GM19328 (cell line): ENCODE data around the gene FAM187B.

Experiments
- ATAC-seq: cut with Tn5 transposase; IDR thresholded peaks from one replicate; pipeline ENCODE4 v1.9.1; 2021; ENCODE audit warnings: mild to moderate bottlenecking, moderate library complexity; ENCODE audit not compliant: unreplicated experiment

FAM187B gene

GRCh38 chr19:35228177-35228930, at the start of gene FAM187B:
TSS of gene FAM187B (minus strand) at chr19:35228739. CDS start at chr19:35228680, 59 bp downstream.
- no peak for ATAC-seq

- ATAC-seq = no peak
These were observed 48.3 kb upstream of the FAM187B start for GRCh38 chr19:35276706-35277281.

- ATAC-seq = no peak
These were observed 45.8 kb upstream of the FAM187B start for GRCh38 chr19:35274323-35274722.

- no peak for ATAC-seq
These were observed 45.2 kb upstream of the FAM187B start for GRCh38 chr19:35273686-35274259.

- no peak for ATAC-seq
These were observed 44.6 kb upstream of the FAM187B start for GRCh38 chr19:35272954-35273649.

- ATAC-seq = no peak
These were observed 43.7 kb upstream of the FAM187B start for GRCh38 chr19:35272122-35272719.

GRCh38 chr19:35271546-35271945, 43.0 kb upstream of the FAM187B start:
- no peak for ATAC-seq

GRCh38 chr19:35270381-35270811, 41.9 kb upstream of the FAM187B start:
- no peak for ATAC-seq

- peak; percentile 34 for ATAC-seq
These were observed 41.0 kb upstream of the FAM187B start for GRCh38 chr19:35269438-35270117.

GRCh38 chr19:35268536-35269437, 40.2 kb upstream of the FAM187B start, which contains the start of gene USF2:
TSS of gene USF2 (plus strand) at chr19:35268962. CDS start at chr19:35269102, 140 bp downstream.
- peak; percentile 16 for ATAC-seq

GRCh38 chr19:35267818-35268535, 39.4 kb upstream of the FAM187B start:
- peak; percentile 34 for ATAC-seq

GRCh38 chr19:35267353-35267817, 38.8 kb upstream of the FAM187B start:
- ATAC-seq = no peak

GRCh38 chr19:35266520-35267352, 38.2 kb upstream of the FAM187B start:
- no peak for ATAC-seq

- no peak for ATAC-seq
These were observed 37.5 kb upstream of the FAM187B start for GRCh38 chr19:35265900-35266519.

GRCh38 chr19:35265126-35265899, 36.8 kb upstream of the FAM187B start:
- ATAC-seq = no peak

GRCh38 chr19:35264268-35265125, 36.0 kb upstream of the FAM187B start:
- no peak for ATAC-seq
